ENCODE results near the gene ABTB2.

Gene ABTB2

GRCh38 chr11:34150494-34151151 lies 207.2 kb downstream of the ABTB2 start:
- TF ChIP-seq CTCF (conservative IDR thresholded peaks at IDR 0.05): no peak
- TF ChIP-seq ZFX (IDR thresholded peaks at IDR 0.05): no peak
- no peak overlapping the region for H3K27ac ChIP-seq

DNA sequence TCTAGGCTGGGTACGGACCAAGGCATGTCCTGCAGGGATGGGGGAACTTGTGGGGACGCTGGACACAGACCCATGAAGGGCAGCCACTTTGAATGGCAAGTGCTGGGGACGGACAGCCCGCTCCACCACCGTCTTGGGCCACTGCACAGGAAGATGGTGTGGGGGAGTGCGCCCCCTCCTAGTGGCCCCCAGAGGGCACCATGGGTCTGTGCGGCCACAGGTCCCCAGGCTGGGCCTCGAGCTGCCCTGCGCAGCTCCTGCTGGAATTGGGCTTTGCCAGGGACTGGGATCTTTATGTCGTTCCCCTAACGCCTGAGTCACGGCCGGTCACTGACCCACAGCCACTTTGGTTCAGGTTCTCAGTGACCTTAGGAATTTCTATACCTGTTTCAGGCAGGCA lies 208.0 kb downstream of the ABTB2 start:
- no peak overlapping the region for H3K27ac ChIP-seq
- TF ChIP-seq ZFX (IDR thresholded peaks at IDR 0.05) (no peak), CTCF (conservative IDR thresholded peaks at IDR 0.05) (no peak)

DNA sequence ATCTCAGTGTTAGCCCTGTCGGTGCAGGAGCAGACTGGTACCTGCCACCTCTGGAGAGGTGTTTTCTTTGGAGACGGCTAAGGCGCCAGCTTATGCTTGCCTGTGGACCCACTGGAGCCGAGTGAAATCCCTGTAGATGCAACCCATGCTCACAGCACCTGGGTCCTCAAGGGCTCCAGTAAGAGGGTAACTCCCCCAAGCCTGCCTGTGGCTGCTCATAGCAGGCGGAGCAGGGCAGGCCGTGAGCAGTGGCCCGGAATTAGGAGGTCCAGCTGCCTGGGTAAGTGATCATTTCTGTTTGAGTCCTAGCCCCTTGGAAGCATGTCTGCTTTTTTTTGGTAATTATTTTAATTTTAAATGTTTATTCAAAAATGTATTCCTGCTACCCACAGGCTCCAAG lies 208.5 kb downstream of the ABTB2 start:
- no peak overlapping the region for H3K27ac ChIP-seq
- TF ChIP-seq CTCF (conservative IDR thresholded peaks at IDR 0.05) (no peak), ZFX (IDR thresholded peaks at IDR 0.05) (no peak)

DNA sequence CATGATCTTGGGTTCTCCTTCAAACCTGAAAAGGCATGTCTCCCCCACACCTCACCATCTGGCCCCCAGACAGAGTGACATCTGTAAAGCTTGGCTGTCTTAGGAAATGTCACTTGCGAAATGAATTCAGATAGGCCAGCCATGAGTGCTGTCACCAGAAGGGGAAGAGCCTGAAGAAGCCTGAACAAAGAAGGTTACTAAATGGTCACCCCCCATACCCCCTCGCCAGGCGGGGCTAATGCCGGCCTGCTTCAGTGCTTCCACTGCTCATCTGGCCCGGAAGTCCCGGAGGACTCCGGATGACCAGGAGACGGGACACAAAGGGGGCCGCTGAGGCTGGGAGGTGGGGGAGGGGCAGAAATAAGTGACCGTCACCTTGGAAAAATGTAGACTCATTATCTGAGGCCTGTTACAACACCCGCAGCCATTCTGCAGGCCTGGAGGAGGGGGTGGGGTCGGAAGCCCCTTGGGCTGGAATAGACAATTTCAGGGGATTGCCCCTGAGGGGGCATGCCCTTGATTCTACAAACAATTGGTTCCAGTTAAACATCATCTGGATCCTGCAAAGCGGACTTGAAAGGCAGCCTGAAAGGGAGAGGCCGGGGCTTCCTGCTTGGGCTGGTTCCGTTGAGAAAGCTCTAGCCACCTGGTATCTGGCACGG lies 209.2 kb downstream of the ABTB2 start:
- TF ChIP-seq CTCF (conservative IDR thresholded peaks at IDR 0.05) (no peak), ZFX (IDR thresholded peaks at IDR 0.05) (no peak)
- H3K27ac ChIP-seq: no peak overlapping the region

GRCh38 chr11:34147581-34147980 lies 210.2 kb downstream of the ABTB2 start:
- no peak overlapping the region for H3K27ac ChIP-seq
- TF ChIP-seq CTCF (conservative IDR thresholded peaks at IDR 0.05) (no peak), ZFX (IDR thresholded peaks at IDR 0.05) (no peak)

- H3K27ac ChIP-seq: no peak overlapping the region
- no peak for TF ChIP-seq ZFX (IDR thresholded peaks at IDR 0.05)
Observed at GRCh38 chr11:34146866-34147265, 210.9 kb downstream of the ABTB2 start.

DNA sequence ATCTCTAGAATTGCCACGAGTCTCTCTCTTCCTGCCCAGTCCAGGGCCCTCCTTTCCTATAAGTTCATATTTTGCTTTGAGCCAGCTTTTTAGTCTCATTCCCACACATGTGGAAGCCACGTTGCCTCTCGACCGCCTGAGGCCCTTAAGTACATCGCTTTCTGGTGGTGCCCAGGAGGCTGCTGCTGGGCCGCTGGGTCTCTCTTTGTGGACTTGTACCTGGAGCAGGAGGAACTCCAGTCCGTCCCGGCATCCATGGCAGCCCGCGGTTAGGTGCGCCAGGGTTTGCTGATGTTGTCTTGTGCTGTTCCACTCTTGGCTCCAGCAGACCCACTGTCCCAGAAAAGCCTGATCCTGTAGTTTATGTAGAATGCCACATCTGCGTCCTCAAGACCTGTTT lies 211.4 kb downstream of the ABTB2 start:
- TF ChIP-seq CTCF (conservative IDR thresholded peaks at IDR 0.05) (no peak), ZFX (IDR thresholded peaks at IDR 0.05) (no peak)
- no peak overlapping the region for H3K27ac ChIP-seq
